ENCODE results near the gene ERCC4. TPM values are rescaled to one million over a fixed set of nuclear protein-coding genes. Genes with fewer than 3 reads are reported as not detected.

Gene ERCC4
- total RNA-seq, 1 donor from 2014 or later, result 14.5 TPM

- no peak overlapping the region for H3K4me3 Mint-ChIP-seq (ENCODE audit: unreplicated experiment)
- no peak for TF ChIP-seq CTCF (IDR thresholded peaks at IDR 0.05; ENCODE audit: partially characterized antibody, unreplicated experiment)
Observed at GRCh38 chr16:13982451-13982850, 62.5 kb downstream of the ERCC4 start.

DNA sequence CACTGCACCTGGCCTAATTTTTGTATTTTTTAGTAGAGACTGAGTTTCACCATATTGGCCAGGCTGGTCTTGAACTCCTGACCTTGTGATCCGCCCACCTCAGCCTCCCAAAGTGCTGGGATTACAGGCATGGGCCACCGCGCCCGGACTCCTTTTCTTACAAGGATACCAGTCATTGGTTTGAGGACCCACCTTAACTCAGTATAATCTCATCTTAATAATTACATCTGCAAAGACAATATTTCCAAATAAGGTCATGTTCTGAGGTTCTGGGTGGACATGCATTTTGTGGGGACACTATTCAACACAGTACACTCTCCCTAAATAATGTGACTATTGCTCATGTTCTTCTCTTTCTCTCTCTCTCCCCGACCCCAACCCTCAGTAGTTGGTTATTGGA, 63.7 kb downstream of the ERCC4 start:
- Mint-ChIP-seq H3K4me3 (ENCODE audit: unreplicated experiment) (no peak overlapping the region), H3K4me1 (ENCODE audit: low read depth, unreplicated experiment) (no peaks in the 10 kb centered on the region), H3K27me3 (ENCODE audit: unreplicated experiment) (no peaks in the 10 kb centered on the region), H3K36me3 (ENCODE audit: unreplicated experiment) (no peaks in the 10 kb centered on the region), H3K27ac (ENCODE audit: unreplicated experiment) (no peak overlapping the region), H3K9me3 (ENCODE audit: unreplicated experiment) (peaks cover 5% of the 10 kb centered on the region)
- no peak for TF ChIP-seq CTCF (IDR thresholded peaks at IDR 0.05; ENCODE audit: partially characterized antibody, unreplicated experiment)
- DNase-seq, result no peak

More at GRCh38 chr16:13982451-13982850, 62.5 kb downstream of the ERCC4 start:
- no peaks in the 10 kb centered on the region for H3K4me1 Mint-ChIP-seq (ENCODE audit: low read depth, unreplicated experiment)
- H3K9me3 Mint-ChIP-seq (ENCODE audit: unreplicated experiment), result peaks cover 5% of the 10 kb centered on the region
- no peak overlapping the region for H3K27ac Mint-ChIP-seq (ENCODE audit: unreplicated experiment)
- no peaks in the 10 kb centered on the region for H3K27me3 Mint-ChIP-seq (ENCODE audit: unreplicated experiment)
- no peaks in the 10 kb centered on the region for H3K36me3 Mint-ChIP-seq (ENCODE audit: unreplicated experiment)
- no peak for DNase-seq

DNA sequence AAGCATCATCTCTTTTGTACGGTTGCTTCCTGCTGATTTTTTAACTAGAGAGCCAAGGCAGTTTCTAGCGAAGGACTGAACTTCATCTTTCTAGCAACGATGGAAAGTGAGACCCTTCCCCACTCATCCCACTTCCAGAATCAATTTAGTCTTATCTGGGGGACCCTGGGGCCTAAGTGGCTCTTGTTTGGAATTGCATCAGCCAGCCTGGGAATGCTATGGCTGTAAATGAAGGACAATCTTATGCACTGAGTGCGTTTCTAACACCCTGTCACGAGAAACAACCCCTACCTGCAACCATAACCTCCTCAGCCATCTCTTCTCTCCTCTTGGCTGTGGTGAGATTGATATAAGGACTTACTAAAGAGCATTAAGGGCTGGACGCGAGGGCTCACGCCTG, 64.8 kb downstream of the ERCC4 start:
- Mint-ChIP-seq H3K9me3 (ENCODE audit: unreplicated experiment) (peaks cover under 1% of the 10 kb centered on the region), H3K36me3 (ENCODE audit: unreplicated experiment) (no peaks in the 10 kb centered on the region), H3K27ac (ENCODE audit: unreplicated experiment) (no peak overlapping the region), H3K4me1 (ENCODE audit: low read depth, unreplicated experiment) (no peaks in the 10 kb centered on the region), H3K4me3 (ENCODE audit: unreplicated experiment) (no peak overlapping the region), H3K27me3 (ENCODE audit: unreplicated experiment) (no peaks in the 10 kb centered on the region)
- DNase-seq, result no peak
- TF ChIP-seq CTCF (IDR thresholded peaks at IDR 0.05; ENCODE audit: partially characterized antibody, unreplicated experiment), result no peak

DNA sequence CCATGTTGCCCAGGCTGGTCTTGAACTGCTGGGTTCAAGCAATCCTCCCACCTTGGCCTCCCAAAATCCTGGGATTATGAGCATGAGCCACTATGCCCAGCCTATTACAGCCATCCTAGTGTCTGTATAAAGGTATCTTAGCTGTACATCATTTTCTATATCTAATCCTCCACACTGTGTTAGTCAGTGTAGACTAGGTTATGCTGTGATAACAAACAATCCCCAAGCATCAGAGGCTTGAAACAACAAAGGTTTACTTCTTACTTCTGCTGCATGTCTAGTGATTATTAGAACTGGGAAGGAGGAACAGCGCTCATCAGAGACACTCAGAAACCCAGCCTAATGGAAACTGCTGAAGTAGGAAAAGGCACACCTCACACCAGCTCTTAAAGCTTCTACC, 68.1 kb downstream of the ERCC4 start:
- Mint-ChIP-seq H3K9me3 (ENCODE audit: unreplicated experiment) (no peaks in the 10 kb centered on the region), H3K4me1 (ENCODE audit: low read depth, unreplicated experiment) (no peaks in the 10 kb centered on the region), H3K36me3 (ENCODE audit: unreplicated experiment) (no peaks in the 10 kb centered on the region), H3K4me3 (ENCODE audit: unreplicated experiment) (no peak overlapping the region), H3K27me3 (ENCODE audit: unreplicated experiment) (no peaks in the 10 kb centered on the region), H3K27ac (ENCODE audit: unreplicated experiment) (no peak overlapping the region)
- TF ChIP-seq CTCF (IDR thresholded peaks at IDR 0.05; ENCODE audit: partially characterized antibody, unreplicated experiment), result no peak
- DNase-seq, result no peak

DNA sequence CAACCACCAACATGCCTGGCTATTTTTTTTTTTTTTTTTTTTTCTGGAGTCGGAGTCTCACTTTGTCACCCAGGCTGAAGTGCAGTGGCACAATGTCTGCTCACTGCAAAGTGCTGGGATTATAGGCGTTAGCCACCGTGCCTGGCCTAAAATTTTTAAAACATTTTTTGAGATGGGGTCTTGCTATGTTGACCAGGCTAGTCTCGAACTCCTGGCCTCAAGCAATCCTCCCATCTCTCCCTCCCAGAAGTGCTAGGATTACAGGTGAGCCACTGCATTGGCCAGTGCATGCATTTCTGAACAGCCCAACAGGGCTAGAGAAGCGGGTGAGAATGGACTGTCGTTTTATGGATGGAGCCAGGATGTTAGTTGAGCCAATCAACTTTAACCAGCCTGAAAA, 72.4 kb downstream of the ERCC4 start:
- no peak overlapping the region for H3K27ac Mint-ChIP-seq (ENCODE audit: unreplicated experiment)
- H3K36me3 Mint-ChIP-seq (ENCODE audit: unreplicated experiment), result no peaks in the 10 kb centered on the region
- H3K27me3 Mint-ChIP-seq (ENCODE audit: unreplicated experiment), result peaks cover 2% of the 10 kb centered on the region
- peaks cover 3% of the 10 kb centered on the region for H3K9me3 Mint-ChIP-seq (ENCODE audit: unreplicated experiment)
- TF ChIP-seq CTCF (IDR thresholded peaks at IDR 0.05; ENCODE audit: partially characterized antibody, unreplicated experiment), result no peak
- H3K4me1 Mint-ChIP-seq (ENCODE audit: low read depth, unreplicated experiment), result no peaks in the 10 kb centered on the region
- H3K4me3 Mint-ChIP-seq (ENCODE audit: unreplicated experiment), result no peak overlapping the region
- DNase-seq, result no peak

Data from glutamatergic neuron (in vitro differentiated cells).